Measurements from ENCODE around the gene NAT14. TPM values are rescaled to one million over a fixed set of nuclear protein-coding genes. Genes with fewer than 3 reads are reported as not detected.
"Not testable (repeated sequence)": the region's sequence is repeated elsewhere in the genome, so short reads cannot be mapped to it uniquely, and the experiment has no call there.

The NAT14 gene
- 27.0 TPM for polyA plus RNA-seq (ENCODE audit: insufficient read length)

- no peak for DNase-seq (ENCODE audit: low read depth)
These were observed at the start of gene NAT14 for GRCh38 chr19:55484593-55485438. Gene NAT14, plus strand, starts transcription at chr19:55485188. Its CDS starts 521 bp downstream, at chr19:55485709.

GRCh38 chr19:55436847-55437246 lies 48.1 kb upstream of the NAT14 start:
- DNase-seq (ENCODE audit: low read depth): no peak

- no peak for DNase-seq (ENCODE audit: low read depth)
These were observed 47.6 kb upstream of the NAT14 start for GRCh38 chr19:55437410-55437809.

- no peak for DNase-seq (ENCODE audit: low read depth)
These were observed 45.9 kb upstream of the NAT14 start for GRCh38 chr19:55439052-55439451.

GRCh38 chr19:55440411-55441105 lies 44.4 kb upstream of the NAT14 start:
- no peak for DNase-seq (ENCODE audit: low read depth)

GRCh38 chr19:55441319-55441691 lies 43.7 kb upstream of the NAT14 start:
- DNase-seq (ENCODE audit: low read depth): no peak

- no peak for DNase-seq (ENCODE audit: low read depth)
These were observed 43.2 kb upstream of the NAT14 start for GRCh38 chr19:55441692-55442321.

GRCh38 chr19:55442372-55442961 lies 42.5 kb upstream of the NAT14 start:
- no peak for DNase-seq (ENCODE audit: low read depth)

- DNase-seq (ENCODE audit: low read depth): no peak
These were observed 41.8 kb upstream of the NAT14 start, which contains the start of gene SHISA7 for GRCh38 chr19:55443045-55443823. Gene SHISA7, minus strand, starts transcription at chr19:55443300. Its CDS starts 437 bp downstream, at chr19:55442863.

- DNase-seq (ENCODE audit: low read depth): no peak
These were observed 41.0 kb upstream of the NAT14 start for GRCh38 chr19:55443824-55444480.

GRCh38 chr19:55444646-55445045 lies 40.3 kb upstream of the NAT14 start:
- no peak for DNase-seq (ENCODE audit: low read depth)

GRCh38 chr19:55446060-55446459 lies 38.9 kb upstream of the NAT14 start:
- DNase-seq (ENCODE audit: low read depth): no peak

- no peak for DNase-seq (ENCODE audit: low read depth)
These were observed 37.4 kb upstream of the NAT14 start for GRCh38 chr19:55447421-55448174.

GRCh38 chr19:55448175-55448490 lies 36.9 kb upstream of the NAT14 start:
- DNase-seq (ENCODE audit: low read depth): not testable (repeated sequence)

GRCh38 chr19:55449469-55449868 lies 35.5 kb upstream of the NAT14 start:
- no peak for DNase-seq (ENCODE audit: low read depth)

- DNase-seq (ENCODE audit: low read depth): no peak
These were observed 33.6 kb upstream of the NAT14 start for GRCh38 chr19:55451163-55451964.

GRCh38 chr19:55451965-55452748 lies 32.8 kb upstream of the NAT14 start:
- no peak for DNase-seq (ENCODE audit: low read depth)

- DNase-seq (ENCODE audit: low read depth): no peak
These were observed 32.1 kb upstream of the NAT14 start for GRCh38 chr19:55452749-55453346.

All from forelimb muscle (tissue), 1 donor.